NCI-H2081 (cell line): ENCODE results near the gene WDHD1.
"Not testable (repeated sequence)": the region's sequence is repeated elsewhere in the genome, so short reads cannot be mapped to it uniquely, and the experiment has no call there.

Experiments
- DNase-seq, 2 experiments: peaks; one replicate each; lab custom pipeline; 2025; lab: John Stamatoyannopoulos, UW

WDHD1 gene

DNA sequence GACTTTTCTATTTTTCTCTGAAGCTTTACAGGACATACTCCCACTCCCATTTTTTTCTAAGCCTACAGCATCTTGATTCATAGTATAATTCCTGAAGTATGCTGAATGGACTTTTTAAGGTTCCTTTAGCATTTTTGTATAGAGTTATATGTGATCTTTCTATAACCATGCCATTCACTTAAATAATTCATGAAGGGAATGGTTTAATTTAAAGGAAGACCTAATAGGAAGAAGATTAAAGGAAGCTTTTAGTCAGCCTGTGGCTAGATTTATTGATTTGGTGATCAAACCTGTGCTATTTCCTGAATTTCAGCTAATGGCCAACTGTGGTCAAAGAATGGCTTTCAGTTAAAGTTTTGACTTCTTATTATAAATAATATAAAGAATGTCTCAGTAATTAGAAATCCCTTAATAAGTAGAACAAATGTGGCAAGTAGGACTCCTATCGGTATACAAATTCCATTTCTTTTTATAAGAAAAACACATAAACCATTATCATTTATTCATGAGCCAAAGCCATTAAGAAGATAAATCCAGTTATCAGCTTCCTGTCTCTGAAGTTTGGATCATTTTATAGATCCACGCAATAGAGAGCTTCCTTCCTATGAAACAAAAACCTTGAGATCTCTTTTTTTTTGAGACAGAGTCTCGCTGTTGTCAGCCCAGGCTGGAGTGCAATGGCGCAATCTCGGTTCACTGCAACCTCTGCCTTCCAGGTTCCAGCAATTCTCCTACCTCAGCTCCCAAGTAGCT, 20.6 kb upstream of the WDHD1 start:
- DNase-seq, result no peak

DNA sequence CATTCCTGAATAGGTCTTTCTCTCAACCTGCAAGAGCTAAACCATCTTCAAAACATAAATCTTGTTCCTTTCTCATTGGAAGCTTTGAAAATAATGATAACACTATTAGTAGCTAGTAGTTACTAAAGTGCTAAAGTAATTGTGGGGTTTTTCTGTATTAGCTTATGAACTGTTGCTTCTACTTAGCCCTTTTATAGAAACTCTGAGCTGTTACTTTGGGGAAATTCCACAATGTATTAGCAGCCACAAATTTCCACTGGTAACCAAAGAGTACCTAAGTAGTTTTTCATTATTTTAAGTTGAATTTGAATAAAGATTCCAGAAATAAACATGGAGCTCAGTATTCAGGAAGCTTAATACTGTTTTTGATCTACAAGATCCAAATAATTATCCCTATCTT, 18.2 kb upstream of the WDHD1 start:
- DNase-seq, result no peak

DNA sequence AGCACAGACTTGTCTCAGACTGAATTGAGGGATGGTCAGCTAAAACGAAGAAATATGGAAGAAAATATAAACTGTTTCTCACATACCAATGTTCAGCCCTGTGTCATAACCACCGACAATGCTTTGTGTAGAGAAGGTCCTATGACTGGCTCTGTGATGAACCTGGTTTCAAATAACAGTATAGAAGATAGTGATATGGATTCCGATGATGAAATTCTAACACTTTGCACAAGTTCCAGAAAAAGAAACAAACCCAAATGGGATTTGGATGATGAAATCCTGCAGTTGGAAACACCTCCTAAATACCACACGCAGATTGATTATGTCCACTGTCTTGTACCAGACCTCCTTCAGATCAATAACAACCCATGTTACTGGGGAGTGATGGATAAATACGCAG, 16.6 kb upstream of the WDHD1 start:
- no peak for DNase-seq

DNA sequence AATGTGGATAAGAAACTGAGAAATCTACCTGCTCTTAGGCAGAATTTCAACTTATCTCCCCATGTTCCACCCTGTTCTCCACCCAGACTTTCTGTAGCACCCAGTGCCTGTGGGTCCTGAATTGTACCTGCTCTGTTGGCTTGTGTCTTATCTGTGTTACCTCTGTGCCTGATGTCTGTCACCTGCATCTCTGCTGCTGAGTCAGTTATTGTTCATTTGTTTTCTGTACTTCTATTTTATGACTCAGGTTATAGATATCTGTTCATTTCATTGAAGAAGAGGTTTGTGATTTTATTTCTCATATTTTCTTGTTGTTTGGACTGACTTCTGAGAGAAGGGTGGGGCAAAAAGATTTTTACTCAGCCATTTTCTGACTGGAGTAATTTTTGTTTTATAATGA, 11.8 kb upstream of the WDHD1 start:
- no peak for DNase-seq

- not testable (repeated sequence) for DNase-seq
Observed at GRCh38 chr14:55037995-55038394, 11.1 kb upstream of the WDHD1 start.

GRCh38 chr14:55031190-55031589, 4.3 kb upstream of the WDHD1 start:
- no peak for DNase-seq

GRCh38 chr14:55028476-55028875, 1.6 kb upstream of the WDHD1 start:
- no peak for DNase-seq

DNA sequence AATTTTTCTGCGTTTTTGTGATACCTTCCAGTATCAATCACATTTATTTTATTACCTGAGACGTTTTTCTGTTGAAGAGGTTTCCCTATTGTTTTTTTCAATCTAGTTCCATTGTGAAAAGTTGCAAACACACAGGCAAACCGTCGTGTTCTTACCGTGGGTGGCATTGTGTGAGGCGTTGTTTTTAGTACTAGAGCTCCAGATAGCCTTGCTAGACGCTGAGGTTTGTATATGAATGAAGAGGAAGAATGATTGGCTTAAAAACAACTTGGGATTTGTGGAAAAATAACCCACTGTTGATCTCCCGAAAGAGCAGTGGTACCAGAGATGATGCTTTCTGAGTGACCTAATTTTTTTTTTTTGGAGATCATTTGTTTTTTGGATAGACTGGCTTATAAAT, 1.2 kb upstream of the WDHD1 start:
- DNase-seq, result no peak

DNA sequence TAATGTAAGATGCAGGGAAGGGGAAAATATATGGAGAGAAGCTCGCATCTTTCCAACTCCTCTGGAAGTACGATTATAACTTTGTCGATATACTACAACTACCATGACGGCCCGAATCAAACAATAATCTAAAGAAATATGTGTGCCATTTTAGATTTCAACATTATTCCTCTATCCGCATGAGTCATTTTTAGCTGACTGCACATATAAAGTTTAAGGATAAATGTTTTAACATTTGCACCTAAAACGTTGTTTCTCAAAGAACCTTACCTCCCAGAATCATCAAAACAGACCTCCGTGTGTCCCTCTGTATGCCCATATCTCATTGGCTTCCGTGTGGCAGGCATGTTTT, 482 bp downstream of the WDHD1 start:
- no peak for DNase-seq

GRCh38 chr14:55025948-55026347, 951 bp downstream of the WDHD1 start:
- DNase-seq, result no peak

GRCh38 chr14:55024365-55024764, 2.5 kb downstream of the WDHD1 start:
- DNase-seq, result not testable (repeated sequence)

- no peak for DNase-seq
Observed at GRCh38 chr14:55019968-55020554, 6.8 kb downstream of the WDHD1 start.

DNA sequence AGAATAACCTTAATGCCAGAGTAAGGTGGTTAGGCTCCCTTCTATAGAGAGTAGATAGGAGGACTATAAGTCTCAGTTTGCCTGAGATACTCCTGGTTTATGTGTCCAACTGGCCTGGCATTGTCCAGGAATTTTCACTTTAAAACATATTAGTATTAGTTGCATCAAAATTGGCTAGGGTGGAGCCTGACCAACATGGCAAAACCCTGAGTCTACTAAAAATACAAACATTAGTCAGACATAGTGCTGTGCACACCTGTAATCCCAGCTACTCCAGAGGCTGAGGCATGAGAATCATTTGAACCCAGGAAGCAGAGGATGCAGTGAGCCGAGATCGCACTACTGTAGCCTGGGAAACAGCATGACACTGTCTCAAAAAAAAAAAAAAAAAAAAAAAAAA, 11.9 kb downstream of the WDHD1 start:
- no peak for DNase-seq

DNA sequence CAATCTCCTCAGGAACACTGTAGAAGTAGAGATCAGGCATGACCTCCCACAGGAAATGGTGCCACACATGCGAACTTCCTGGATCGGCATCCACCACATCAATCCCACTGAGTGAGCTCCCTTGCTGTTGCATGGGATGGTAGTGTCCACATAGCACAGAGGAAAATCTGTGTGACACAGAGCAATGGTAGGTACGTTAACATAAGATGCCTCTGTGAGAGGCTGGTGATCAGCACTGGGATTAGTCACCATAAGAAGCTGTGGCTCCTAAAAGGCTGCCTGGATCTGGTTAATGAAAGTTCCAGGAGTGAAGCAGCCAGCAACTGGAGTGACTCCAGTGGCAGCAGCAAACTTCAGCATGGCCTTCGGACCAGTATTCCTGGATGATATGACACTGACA, 21.8 kb downstream of the WDHD1 start:
- DNase-seq, result no peak

DNA sequence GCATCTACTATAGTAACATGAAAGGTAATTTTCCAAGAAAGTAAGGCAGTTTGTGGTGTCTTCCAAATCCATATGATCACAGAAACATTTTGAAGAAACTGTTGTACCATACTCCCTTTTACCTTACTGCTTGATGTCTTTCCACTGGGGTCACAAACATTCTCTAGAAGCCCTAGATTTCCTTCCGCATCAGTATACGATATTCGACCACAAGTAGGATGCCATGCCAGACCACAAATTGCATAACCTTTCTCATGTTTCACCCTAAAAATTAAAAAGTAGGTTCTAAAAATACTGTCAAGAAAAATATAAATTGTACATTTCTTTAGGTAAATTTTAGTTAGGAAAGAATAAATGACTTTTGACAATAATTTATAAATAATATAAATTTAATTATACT, 26.5 kb downstream of the WDHD1 start:
- DNase-seq, result no peak

- no peak for DNase-seq
Observed at GRCh38 chr14:54985156-54985555, 41.7 kb downstream of the WDHD1 start.

GRCh38 chr14:54981698-54982097, 45.2 kb downstream of the WDHD1 start:
- DNase-seq, result no peak

- DNase-seq, result no peak
Observed at GRCh38 chr14:54979039-54979438, 47.9 kb downstream of the WDHD1 start.

GRCh38 chr14:54976316-54976715, 50.6 kb downstream of the WDHD1 start:
- DNase-seq, result no peak

- DNase-seq, result no peak
Observed at GRCh38 chr14:54975856-54976255, 51.0 kb downstream of the WDHD1 start.

- DNase-seq, result no peak
Observed at GRCh38 chr14:54974788-54975414, 52.0 kb downstream of the WDHD1 start.

DNA sequence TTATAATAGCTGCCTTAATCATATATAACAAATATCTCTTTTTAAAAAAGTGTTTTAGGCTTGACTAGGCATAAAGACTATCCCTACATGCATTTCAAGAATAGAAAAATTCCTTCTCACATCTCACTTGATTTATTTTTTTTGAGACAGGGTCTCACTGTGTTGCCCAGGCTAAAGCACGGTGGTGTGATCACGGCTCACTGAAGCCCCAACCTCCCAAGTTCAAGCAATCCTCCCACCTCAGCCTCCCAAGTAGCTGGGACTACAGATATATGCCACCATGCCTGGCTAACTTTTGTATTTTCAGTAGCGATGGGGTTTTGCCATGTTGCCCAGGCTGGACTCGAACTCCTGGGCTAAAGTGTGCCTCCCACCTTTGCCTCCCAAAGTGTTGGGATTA, 59.4 kb downstream of the WDHD1 start:
- no peak for DNase-seq

DNA sequence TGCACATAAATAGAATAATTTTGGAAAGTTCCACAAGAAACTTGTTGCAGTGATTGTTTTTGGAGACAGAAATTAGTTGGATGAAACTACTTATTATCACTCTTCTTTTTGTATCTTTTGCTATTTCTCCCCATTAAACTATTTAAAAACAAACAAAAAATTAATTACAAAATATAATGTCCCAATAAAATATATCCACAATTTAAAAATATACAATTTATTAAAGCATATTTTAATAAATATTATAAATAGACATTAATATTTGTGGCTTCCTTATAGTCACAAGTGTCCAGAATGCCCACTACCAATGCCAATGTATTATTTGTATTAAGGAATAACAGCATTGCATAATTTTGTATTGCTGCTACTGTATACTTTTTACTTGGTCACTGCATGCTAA, 71.8 kb downstream of the WDHD1 start:
- DNase-seq, result no peak

DNA sequence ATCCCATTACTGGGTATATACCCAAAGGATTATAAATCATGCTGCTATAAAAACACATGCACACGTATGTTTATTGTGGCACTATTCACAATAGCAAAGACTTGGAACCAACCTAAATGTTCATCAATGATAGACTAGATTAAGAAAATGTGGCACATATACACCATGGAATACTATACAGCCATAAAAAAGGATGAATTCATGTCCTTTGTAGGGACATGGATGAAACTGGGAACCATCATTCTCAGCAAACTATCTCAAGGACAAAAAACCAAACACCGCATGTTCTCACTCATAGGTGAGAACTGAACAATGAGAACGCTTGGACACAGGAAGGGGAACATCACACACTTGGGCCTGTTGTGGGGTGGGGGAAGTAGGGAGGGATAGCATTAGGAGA, 73.3 kb downstream of the WDHD1 start:
- not testable (repeated sequence) for DNase-seq
